GM12892 (cell line): Measurements from ENCODE around the gene GRIN1.

ENCODE experiments used
- DNase-seq: peaks from one replicate; pipeline ENCODE4 v3.0.0; 2011; ENCODE audit not compliant: insufficient read length
- FAIRE-seq: peaks from 2 replicates; lab custom pipeline; 2011; peaks lifted over from hg19 to GRCh38; lab: Jason Lieb, UNC
- POLR2A ChIP-seq: IDR thresholded peaks from 2 replicates; pipeline ENCODE4 v1.6.1; 2011; ENCODE audit warnings: low read depth, low read length, control low read depth
- POLR2AphosphoS5 ChIP-seq: IDR thresholded peaks from 2 replicates; pipeline ENCODE4 v1.6.1; 2011; ENCODE audit warnings: low read depth, low read length, control low read depth
- TAF1 ChIP-seq: IDR thresholded peaks from 2 replicates; pipeline ENCODE4 v1.6.1; 2011; ENCODE audit warnings: low read depth, mild to moderate bottlenecking, control low read depth, low read length, borderline replicate concordance

The GRIN1 gene

DNA sequence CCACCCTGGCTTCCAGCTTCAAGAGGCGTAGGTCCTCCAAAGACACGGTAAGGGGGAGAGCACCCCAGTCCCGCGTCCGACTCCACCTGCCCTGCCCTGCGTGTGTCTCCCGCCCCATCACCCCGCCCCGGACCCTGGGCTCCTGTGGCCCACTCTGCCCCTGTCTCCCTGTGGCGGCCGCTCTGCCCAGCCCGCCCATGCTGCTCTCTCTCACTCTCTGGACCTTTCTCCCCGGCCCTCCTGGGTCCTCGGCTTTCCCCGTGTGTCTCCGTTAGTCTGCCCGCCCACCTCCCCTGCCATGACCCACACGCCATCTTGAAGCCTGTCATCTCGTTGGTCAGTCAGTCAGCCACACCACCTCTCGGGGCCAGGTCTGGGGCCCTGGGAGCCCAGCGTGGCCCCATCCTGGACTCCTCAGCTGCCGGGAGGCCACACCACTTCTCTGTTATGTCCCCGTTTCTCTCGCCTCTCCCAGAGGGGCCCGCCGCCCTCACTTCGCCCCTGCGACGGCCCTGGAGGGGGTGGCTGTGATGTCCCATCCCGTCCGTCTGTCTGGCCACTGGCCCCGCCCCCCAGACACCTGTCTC lies 26.4 kb downstream of the GRIN1 start:
- no peak for FAIRE-seq
- DNase-seq = no peak
- TF ChIP-seq POLR2AphosphoS5 = no peak
- TF ChIP-seq TAF1 = no peak
- no peak for TF ChIP-seq POLR2A

DNA sequence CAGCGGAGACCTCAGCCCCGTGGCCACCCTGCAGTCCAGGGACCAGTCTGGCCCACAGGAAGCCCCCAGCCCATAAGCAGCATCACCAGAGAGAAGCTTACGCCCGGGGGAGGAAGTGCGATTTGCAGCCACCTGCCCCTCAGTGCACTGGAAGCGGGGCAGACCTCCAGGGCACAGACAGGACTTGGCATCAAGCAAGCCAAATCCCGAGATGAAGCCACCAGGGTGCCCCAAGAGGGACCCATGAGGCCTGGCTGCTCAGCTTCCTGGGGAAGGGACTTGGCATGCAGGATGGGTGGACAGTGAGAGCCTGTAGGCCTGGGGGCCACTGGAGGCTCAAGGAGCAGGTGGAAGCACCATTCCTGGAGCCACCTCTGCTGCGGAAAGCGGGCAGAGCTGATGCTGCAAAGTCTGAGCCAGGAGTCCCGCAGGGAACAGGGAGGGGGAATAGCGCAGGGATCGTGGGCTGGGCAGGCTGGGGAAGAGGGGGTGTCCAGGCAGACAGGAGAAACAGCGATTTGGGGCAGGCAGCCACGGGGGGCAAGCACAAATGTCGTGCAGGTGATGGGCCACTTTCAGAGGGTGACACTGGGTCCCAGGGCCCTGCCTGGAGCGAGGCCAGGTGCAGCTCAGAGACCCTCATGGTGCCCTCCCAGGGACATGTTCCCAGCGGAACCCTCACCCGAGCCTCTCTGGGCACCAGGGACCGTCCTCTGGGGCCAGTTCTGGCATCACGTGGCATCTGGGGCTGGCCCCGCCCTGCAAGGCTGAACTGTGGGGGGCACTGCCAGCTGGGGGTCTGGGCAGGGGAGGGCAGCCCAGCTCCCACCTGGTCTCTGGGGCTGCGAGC lies 27.7 kb downstream of the GRIN1 start:
- TF ChIP-seq POLR2A (no peak), TAF1 (no peak), POLR2AphosphoS5 (no peak)
- DNase-seq (no peak), FAIRE-seq (no peak)

DNA sequence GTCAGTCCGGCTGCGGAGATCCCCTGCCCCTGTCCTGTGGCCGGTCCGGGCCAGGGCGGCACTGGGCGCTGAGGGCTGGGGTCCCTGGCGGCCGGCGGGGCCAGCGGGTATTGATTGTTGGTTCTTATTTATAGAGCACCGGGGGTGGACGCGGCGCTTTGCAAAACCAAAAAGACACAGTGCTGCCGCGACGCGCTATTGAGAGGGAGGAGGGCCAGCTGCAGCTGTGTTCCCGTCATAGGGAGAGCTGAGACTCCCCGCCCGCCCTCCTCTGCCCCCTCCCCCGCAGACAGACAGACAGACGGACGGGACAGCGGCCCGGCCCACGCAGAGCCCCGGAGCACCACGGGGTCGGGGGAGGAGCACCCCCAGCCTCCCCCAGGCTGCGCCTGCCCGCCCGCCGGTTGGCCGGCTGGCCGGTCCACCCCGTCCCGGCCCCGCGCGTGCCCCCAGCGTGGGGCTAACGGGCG lies 28.4 kb downstream of the GRIN1 start:
- TF ChIP-seq POLR2AphosphoS5 (no peak), TAF1 (no peak), POLR2A (no peak)
- DNase-seq = no peak
- FAIRE-seq = no peak

DNA sequence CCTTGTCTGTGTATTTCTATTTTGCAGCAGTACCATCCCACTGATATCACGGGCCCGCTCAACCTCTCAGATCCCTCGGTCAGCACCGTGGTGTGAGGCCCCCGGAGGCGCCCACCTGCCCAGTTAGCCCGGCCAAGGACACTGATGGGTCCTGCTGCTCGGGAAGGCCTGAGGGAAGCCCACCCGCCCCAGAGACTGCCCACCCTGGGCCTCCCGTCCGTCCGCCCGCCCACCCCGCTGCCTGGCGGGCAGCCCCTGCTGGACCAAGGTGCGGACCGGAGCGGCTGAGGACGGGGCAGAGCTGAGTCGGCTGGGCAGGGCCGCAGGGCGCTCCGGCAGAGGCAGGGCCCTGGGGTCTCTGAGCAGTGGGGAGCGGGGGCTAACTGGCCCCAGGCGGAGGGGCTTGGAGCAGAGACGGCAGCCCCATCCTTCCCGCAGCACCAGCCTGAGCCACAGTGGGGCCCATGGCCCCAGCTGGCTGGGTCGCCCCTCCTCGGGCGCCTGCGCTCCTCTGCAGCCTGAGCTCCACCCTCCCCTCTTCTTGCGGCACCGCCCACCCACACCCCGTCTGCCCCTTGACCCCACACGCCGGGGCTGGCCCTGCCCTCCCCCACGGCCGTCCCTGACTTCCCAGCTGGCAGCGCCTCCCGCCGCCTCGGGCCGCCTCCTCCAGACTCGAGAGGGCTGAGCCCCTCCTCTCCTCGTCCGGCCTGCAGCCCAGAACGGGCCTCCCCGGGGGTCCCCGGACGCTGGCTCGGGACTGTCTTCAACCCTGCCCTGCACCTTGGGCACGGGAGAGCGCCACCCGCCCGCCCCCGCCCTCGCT lies 29.0 kb downstream of the GRIN1 start:
- FAIRE-seq (peak; percentile 86), DNase-seq (no peak)

DNA sequence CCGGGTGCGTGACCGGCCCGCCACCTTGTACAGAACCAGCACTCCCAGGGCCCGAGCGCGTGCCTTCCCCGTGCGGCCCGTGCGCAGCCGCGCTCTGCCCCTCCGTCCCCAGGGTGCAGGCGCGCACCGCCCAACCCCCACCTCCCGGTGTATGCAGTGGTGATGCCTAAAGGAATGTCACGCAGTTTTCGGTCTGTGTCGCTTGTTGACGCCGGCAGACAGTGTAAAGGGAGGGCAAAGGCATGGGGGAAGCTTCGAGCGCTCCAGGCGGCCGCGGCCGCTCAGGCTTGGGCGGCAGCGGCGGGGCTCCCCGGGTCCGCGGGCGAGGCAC lies 29.6 kb downstream of the GRIN1 start:
- peak; percentile 64 for FAIRE-seq
- no peak for DNase-seq
- TF ChIP-seq TAF1 = no peak
- TF ChIP-seq POLR2A = no peak
- no peak for TF ChIP-seq POLR2AphosphoS5

More for the DNA sequence above, 29.0 kb downstream of the GRIN1 start:
- no peak for TF ChIP-seq TAF1
- no peak for TF ChIP-seq POLR2A
- no peak for TF ChIP-seq POLR2AphosphoS5

DNA sequence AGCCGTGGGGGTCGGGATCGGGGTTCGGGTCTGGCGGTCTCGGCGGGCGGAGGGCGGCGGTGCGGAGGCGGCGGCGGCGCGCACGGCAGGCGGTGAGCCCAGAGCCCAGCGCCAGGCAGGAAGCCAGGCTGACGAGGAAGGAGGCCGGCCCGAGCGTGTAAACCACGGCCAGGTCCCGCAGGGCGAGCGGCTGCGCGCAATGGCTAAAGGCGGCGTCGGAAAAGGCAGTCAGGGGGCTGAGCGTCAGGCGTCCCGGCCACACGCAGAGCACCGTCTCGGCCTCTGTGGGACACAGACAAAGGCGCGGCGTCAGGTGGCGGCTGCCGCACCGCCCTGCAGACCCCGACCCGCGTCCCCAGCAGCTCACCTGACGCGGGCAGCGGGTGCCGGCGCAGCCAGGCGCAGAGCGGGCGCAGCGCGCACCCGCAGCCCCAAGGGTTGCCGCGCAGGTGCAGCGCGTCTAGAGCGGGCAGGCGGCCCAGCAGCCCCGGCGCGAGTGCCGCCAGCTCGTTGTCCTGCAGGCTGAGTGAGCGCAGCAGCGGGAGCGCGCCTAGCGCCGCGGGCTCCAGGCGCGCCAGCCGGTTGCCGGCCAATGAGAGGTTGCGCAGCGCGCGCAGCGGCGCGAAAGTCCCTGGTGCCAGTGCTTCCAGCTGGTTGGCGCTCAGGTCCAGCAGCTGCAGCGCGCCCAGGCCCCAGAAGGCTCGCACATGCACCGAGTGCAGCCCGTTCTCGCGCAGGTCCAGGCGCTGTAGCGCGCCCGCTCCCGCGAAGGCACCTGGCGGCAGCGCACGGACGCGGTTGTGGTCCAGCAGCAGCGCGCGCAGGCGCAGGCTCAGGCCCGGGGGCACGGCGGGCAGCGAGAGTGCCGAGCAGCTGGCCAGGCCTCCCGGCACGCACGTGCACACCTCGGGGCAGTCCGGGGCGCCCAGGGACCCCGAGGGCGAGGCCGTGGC lies 30.2 kb downstream of the GRIN1 start:
- peak; percentile 75 for DNase-seq
- TF ChIP-seq TAF1 = no peak
- TF ChIP-seq POLR2AphosphoS5 = no peak
- no peak for TF ChIP-seq POLR2A
- FAIRE-seq = peak; percentile 93

DNA sequence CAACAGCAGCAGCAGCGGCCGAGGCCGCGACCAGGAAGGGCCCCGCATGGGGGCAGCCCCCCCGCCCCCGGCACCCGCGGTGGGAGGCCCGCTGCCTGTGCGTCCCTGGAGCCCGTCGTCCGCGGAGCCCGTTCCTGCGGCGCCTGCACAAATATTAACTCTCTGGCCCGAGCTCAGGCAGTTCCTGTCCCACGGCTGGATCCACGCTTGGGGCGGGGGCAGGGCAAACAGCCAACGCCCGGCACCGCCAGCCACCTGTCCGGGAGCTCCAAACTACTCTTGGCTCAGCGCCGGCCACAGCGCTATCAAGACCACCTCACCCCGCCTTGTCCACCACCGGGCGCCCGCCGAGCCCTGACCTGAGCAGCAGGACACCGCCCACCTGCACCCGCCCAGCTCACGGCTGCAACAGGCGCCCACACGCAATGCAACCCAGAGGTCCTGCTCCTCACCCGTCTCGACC lies 31.0 kb downstream of the GRIN1 start, which contains the start of gene LRRC26:
TSS of gene LRRC26 (minus strand) at position 156 of the 463 bp plus-strand sequence. CDS start at position 48, 108 bp downstream.
- FAIRE-seq (no peak), DNase-seq (no peak)
- TF ChIP-seq POLR2A (no peak), POLR2AphosphoS5 (no peak), TAF1 (no peak)

DNA sequence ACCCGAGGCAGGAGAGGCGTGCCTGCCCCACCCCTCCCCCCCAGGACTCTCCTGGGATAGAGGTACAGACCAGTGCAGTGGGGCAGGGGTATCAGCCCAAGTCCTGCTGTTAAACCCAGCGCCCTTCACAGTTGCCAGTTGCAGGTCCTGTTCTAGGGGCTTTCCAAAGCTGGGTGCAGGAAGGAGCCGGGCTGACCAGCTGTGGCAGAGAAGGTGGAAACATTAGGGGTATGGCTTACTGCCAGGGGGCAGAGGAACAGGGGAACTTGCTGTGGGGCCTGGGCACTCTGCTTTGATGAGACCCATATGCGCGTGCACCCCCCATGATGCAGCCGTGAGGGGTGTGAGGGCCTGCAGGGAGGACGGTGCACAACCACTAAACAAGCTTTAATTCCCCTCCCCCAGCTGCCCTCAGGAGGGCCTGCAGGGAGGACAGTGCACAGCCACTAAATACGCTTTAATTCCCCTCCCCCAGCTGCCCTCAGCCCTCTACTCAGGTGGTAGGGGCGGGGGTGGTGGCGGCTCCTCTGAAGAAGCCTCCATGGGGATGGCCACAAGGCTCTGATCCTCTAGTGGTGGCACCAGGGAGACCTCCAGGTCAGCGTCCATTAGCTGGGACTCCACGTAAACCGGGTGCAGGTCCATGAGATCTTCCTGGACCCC lies 31.7 kb downstream of the GRIN1 start:
- DNase-seq (no peak), FAIRE-seq (no peak)

DNA sequence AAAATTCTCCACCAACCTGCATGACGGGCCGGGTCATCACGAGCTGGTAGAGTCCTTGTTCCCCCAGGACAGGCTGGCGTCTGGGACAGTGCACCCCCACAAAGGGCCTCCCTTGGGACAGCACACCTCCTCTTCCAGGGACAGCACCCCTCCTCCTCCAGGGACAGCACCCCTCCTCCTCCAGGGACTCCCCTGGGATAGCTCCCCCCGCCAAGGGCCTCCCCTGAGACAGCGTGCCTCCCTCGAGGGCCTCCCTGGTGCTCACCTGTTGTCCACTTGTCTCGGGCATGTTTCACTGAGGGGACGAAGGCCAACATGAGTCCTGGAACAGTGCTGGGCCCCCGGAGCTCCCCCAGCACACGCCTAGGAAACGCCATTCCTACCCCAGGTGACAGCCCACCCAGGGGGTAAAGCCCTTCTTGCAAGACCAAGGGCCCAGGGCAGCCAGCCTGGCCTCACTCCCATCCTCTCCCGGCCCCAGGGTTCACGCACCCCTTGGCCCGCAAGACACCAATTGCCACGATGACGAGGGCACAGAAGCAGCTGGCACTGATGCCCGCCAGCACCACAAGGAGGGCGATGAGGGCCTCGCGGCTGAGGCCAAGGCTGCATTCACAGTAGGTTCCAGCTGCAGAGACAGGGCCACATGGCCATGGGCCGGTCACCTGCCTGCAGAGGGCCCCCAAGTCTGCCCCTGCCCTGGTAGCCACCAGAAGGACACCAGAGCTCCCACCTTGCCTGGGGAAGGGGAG lies 32.4 kb downstream of the GRIN1 start:
- no peak for DNase-seq
- FAIRE-seq = no peak
- TF ChIP-seq POLR2AphosphoS5 (no peak), TAF1 (no peak), POLR2A (no peak)

More for the DNA sequence above, 31.7 kb downstream of the GRIN1 start:
- TF ChIP-seq TAF1 (no peak), POLR2A (no peak), POLR2AphosphoS5 (no peak)
